ENCODE data around the gene MC2R.

DNA sequence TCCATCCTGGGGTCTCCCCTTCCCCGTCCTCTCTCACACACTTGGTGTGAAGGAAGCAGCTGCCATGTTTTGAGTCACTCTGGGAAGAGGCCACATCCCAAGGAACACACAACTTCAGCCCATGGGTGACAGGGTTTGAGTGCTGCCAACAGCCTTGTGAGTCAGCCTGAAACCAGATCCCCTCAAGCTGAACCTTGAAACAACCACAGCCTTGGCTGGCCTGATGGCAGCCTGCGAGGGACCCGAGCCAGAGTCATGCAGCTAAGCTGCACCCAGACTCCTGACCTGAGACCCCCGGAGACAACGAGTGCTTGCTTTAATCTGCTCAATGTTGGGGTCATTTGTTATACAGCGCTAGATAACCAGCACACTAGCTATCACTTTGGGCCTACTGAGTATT lies 19.3 kb upstream of the MC2R start:
- no peak for TF ChIP-seq GATA2 (IDR thresholded peaks at IDR 0.05; ENCODE audit: low read depth, low read length)
- no peak for TF ChIP-seq GATA3 (IDR thresholded peaks at IDR 0.05; ENCODE audit: low read depth, low read length)
